ENCODE data around the gene AKAP6.

The AKAP6 gene

DNA sequence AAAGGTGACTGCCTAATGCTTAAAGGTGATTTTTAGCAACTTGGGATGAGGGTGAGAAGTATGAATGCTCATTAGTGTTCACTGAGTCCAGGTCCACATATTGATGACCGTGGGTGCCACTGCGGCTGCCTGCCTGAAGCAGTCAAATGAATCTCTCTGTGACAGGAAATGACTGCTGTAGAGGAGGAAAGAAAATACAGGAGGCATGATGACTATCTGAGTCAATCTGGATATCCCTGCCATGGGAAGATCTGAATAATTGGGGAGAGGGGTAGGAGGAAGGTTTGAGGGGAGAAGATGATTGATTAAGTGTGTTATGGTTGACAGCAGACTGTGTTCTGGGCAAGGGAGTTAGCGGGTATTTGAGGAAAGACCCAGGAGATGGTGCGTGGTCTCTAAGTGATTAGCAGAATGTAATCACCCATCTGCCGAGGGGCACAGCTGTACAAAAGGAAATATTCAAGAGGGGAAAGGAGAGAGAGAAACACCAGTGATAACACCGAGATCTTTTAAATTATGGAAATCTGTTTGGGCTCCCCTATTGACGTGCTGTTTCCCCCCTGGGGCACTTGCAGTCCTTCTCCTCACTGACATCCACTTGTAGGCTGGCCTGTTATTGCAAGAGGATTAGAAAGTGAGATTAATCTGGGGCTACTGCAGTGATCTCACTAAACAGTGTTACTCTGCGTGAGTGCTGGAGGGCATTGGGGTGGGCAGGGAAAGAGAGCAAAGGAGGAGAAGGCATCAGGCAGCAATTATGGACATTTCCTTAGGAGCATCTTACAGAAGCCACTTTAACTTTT is 97.7 kb downstream of the AKAP6 start:
- no peak overlapping the region for H3K4me3 ChIP-seq (ENCODE audit: low read depth, low read length)
- no peak for DNase-seq (ENCODE audit: low read depth)
- no peak for TF ChIP-seq CTCF (conservative IDR thresholded peaks at IDR 0.05; ENCODE audit: low read depth, low read length)

- no peak for TF ChIP-seq CTCF (conservative IDR thresholded peaks at IDR 0.05; ENCODE audit: low read depth, low read length)
- no peak for DNase-seq (ENCODE audit: low read depth)
- no peak overlapping the region for H3K4me3 ChIP-seq (ENCODE audit: low read depth, low read length)
Observed at GRCh38 chr14:32427726-32428528, 98.8 kb downstream of the AKAP6 start.

DNA sequence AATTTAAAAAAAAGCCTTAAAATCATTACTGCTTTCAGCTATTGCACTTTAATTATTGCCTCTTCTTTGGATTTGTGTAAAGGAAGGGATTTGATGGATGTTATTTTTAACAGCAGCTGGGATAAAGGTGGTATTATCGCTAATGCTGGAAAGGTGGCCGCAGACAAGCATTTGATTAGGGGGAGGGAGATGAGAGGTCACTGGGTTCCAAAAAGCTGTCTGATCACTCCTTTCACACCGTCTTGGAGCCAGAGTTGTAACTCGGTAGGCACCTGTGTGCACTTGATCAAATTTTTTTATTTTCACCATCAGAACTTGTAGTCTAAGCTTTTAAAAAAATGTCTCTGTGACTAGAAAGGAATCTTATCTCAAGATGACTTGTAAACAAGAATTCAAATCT is 99.8 kb downstream of the AKAP6 start:
- no peak for TF ChIP-seq CTCF (conservative IDR thresholded peaks at IDR 0.05; ENCODE audit: low read depth, low read length)
- no peak for DNase-seq (ENCODE audit: low read depth)
- H3K4me3 ChIP-seq (ENCODE audit: low read depth, low read length): no peak overlapping the region

DNA sequence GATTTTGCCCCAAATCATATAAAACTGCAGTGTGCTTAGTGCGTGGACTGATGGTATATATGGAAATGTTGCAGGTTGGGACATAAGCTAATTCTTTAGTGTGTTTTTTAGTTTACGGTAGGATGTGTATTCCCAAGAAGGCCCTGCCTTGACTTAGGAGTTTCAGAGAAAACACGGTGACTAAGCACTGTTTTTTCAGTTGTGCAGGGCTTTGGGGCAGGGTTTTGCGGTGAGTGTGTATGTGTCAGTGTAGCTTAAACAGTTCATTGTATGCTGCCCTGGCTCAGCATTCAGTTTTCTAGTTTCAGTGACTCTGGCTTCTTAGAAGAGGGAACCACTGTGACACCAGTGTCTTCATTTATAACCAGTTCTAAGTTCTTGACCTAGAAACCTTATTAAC is 101.2 kb downstream of the AKAP6 start:
- TF ChIP-seq CTCF (conservative IDR thresholded peaks at IDR 0.05; ENCODE audit: low read depth, low read length): no peak
- DNase-seq (ENCODE audit: low read depth): peak; percentile 64
- no peak overlapping the region for H3K4me3 ChIP-seq (ENCODE audit: low read depth, low read length)

DNA sequence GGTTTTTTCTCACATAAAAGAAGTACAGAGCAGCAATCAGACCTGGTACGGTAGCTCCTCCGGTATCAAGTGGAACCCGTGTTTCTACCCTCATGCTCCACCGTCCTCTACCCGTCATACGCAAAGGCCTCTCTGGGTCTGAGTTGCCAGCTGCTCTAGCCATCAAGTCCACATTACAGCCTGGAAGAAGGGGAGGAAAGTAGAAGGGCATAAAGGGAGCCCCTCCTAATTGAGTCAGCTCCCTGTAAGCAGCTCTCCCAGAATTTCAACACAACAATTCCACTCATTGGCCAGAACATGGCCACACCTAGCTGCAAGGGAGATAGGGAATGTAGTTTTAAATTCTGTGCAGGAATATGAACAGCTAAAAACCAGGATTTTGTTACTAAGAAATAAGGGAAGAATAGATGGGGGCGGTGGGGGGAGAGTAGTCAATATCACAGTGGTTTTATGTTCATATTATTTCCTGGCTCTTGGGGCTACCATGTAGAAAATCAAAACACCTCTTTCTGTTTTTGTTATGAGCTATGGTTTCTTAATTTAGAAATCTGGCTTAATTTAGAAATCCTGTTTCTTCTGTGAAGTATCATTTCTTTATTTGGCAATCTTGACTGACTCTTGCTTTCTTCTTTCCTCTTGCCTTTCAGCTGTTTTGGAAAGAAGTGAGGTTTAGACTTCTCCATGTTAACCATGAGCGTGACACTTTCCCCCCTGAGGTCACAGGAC is 103.9 kb downstream of the AKAP6 start:
- H3K4me3 ChIP-seq (ENCODE audit: low read depth, low read length): no peak overlapping the region
- no peak for DNase-seq (ENCODE audit: low read depth)
- no peak for TF ChIP-seq CTCF (conservative IDR thresholded peaks at IDR 0.05; ENCODE audit: low read depth, low read length)

DNA sequence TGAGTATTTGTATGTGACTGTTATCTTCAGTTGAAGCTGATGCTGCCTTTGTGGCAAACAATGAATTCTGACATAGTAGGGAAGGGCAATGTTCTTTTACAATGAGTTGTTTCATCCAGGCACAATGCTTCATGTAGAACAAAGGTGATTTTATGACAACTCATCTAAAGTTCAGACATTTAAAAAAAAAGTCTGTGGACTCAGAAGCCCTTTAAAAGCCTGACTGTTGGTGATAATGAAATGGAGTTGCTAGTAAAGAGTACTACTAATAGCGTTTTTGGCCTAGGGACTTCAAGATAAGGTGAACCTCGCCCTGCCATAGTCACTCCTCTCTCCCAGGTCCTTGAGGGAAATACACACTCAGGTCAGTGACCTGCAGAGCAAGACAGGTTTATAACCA is 105.1 kb downstream of the AKAP6 start:
- no peak for DNase-seq (ENCODE audit: low read depth)
- TF ChIP-seq CTCF (conservative IDR thresholded peaks at IDR 0.05; ENCODE audit: low read depth, low read length): no peak
- no peak overlapping the region for H3K4me3 ChIP-seq (ENCODE audit: low read depth, low read length)

Measured in choroid plexus epithelial cell (primary cell).